ENCODE data around the gene CDYL.

Gene CDYL

GRCh38 chr6:4776131-4776492 is at the start of gene CDYL:
CDYL (plus strand) TSS chr6:4776404; CDS start chr6:4776784, 380 bp downstream.
- DNase-seq (ENCODE audit: low read depth in 1 of 2, low spot score in 1 of 2) = peak in 1 of 2 donors; percentile 81

GRCh38 chr6:4726645-4727044 is 49.6 kb upstream of the CDYL start:
- no peak for DNase-seq (ENCODE audit: low read depth in 1 of 2, low spot score in 1 of 2)

- DNase-seq (ENCODE audit: low read depth in 1 of 2, low spot score in 1 of 2) = no peak
These were observed 49.0 kb upstream of the CDYL start for GRCh38 chr6:4727217-4727616.

GRCh38 chr6:4727671-4728435 is 48.4 kb upstream of the CDYL start:
- peak in 1 of 2 donors; percentile 1 for DNase-seq (ENCODE audit: low read depth in 1 of 2, low spot score in 1 of 2)

GRCh38 chr6:4728436-4728769 is 47.8 kb upstream of the CDYL start:
- DNase-seq (ENCODE audit: low read depth in 1 of 2, low spot score in 1 of 2) = no peak

- DNase-seq (ENCODE audit: low read depth in 1 of 2, low spot score in 1 of 2) = no peak
These were observed 47.3 kb upstream of the CDYL start for GRCh38 chr6:4728926-4729325.

- DNase-seq (ENCODE audit: low read depth in 1 of 2, low spot score in 1 of 2) = no peak
These were observed 44.2 kb upstream of the CDYL start for GRCh38 chr6:4731996-4732395.

- DNase-seq (ENCODE audit: low read depth in 1 of 2, low spot score in 1 of 2) = no peak
These were observed 43.4 kb upstream of the CDYL start for GRCh38 chr6:4732691-4733315.

GRCh38 chr6:4736371-4736873 is 39.8 kb upstream of the CDYL start:
- no peak for DNase-seq (ENCODE audit: low read depth in 1 of 2, low spot score in 1 of 2)

- DNase-seq (ENCODE audit: low read depth in 1 of 2, low spot score in 1 of 2) = no peak
These were observed 36.2 kb upstream of the CDYL start for GRCh38 chr6:4740032-4740431.

GRCh38 chr6:4743062-4743461 is 33.1 kb upstream of the CDYL start:
- no peak for DNase-seq (ENCODE audit: low read depth in 1 of 2, low spot score in 1 of 2)

- no peak for DNase-seq (ENCODE audit: low read depth in 1 of 2, low spot score in 1 of 2)
These were observed 32.3 kb upstream of the CDYL start for GRCh38 chr6:4743926-4744325.

GRCh38 chr6:4747588-4747987 is 28.6 kb upstream of the CDYL start:
- no peak for DNase-seq (ENCODE audit: low read depth in 1 of 2, low spot score in 1 of 2)

GRCh38 chr6:4751823-4752464 is 24.3 kb upstream of the CDYL start:
- no peak for DNase-seq (ENCODE audit: low read depth in 1 of 2, low spot score in 1 of 2)

GRCh38 chr6:4756247-4756646 is 20.0 kb upstream of the CDYL start:
- no peak for DNase-seq (ENCODE audit: low read depth in 1 of 2, low spot score in 1 of 2)

GRCh38 chr6:4759997-4760396 is 16.2 kb upstream of the CDYL start:
- no peak for DNase-seq (ENCODE audit: low read depth in 1 of 2, low spot score in 1 of 2)

- no peak for DNase-seq (ENCODE audit: low read depth in 1 of 2, low spot score in 1 of 2)
These were observed 15.4 kb upstream of the CDYL start for GRCh38 chr6:4760773-4761172.

GRCh38 chr6:4762294-4762693 is 13.9 kb upstream of the CDYL start:
- DNase-seq (ENCODE audit: low read depth in 1 of 2, low spot score in 1 of 2) = no peak

GRCh38 chr6:4763921-4764320 is 12.3 kb upstream of the CDYL start:
- no peak for DNase-seq (ENCODE audit: low read depth in 1 of 2, low spot score in 1 of 2)

- DNase-seq (ENCODE audit: low read depth in 1 of 2, low spot score in 1 of 2) = no peak
These were observed 7.4 kb upstream of the CDYL start for GRCh38 chr6:4768815-4769214.

GRCh38 chr6:4772750-4773149 is 3.5 kb upstream of the CDYL start:
- DNase-seq (ENCODE audit: low read depth in 1 of 2, low spot score in 1 of 2) = no peak

GRCh38 chr6:4773181-4773580 is 3.0 kb upstream of the CDYL start:
- DNase-seq (ENCODE audit: low read depth in 1 of 2, low spot score in 1 of 2) = no peak

All from activated CD4-positive, alpha-beta T cell treated with anti-CD3 and anti-CD28 coated beads, Interleukin-2, amount 50 U/mL, for 24 hours (primary cell).